GM19468 (cell line): ENCODE measurements around the gene PLPP2.

Experiments used
- ATAC-seq: cut with Tn5 transposase; IDR thresholded peaks from one replicate; pipeline ENCODE4 v1.9.1; 2021; ENCODE audit warnings: mild to moderate bottlenecking, moderate library complexity, moderate number of reproducible peaks; ENCODE audit not compliant: unreplicated experiment; ENCODE audit errors: extremely low read depth

The PLPP2 gene

GRCh38 chr19:317710-318508, 26.7 kb upstream of the PLPP2 start:
- ATAC-seq: no peak

- no peak for ATAC-seq
Measured at GRCh38 chr19:315811-316210, 24.6 kb upstream of the PLPP2 start.

GRCh38 chr19:313988-314815, 23.0 kb upstream of the PLPP2 start:
- ATAC-seq: no peak

GRCh38 chr19:313169-313987, 22.2 kb upstream of the PLPP2 start:
- no peak for ATAC-seq

- no peak for ATAC-seq
Measured at GRCh38 chr19:311813-312261, 20.6 kb upstream of the PLPP2 start.

GRCh38 chr19:310781-311496, 19.7 kb upstream of the PLPP2 start:
- no peak for ATAC-seq

GRCh38 chr19:310141-310651, 19.0 kb upstream of the PLPP2 start:
- ATAC-seq: no peak

- no peak for ATAC-seq
Measured at GRCh38 chr19:309206-309565, 18.0 kb upstream of the PLPP2 start.

- ATAC-seq: no peak
Measured at GRCh38 chr19:308471-309205, 17.4 kb upstream of the PLPP2 start.

- no peak for ATAC-seq
Measured at GRCh38 chr19:307793-308420, 16.7 kb upstream of the PLPP2 start.

GRCh38 chr19:307111-307531, 15.9 kb upstream of the PLPP2 start:
- no peak for ATAC-seq

- ATAC-seq: no peak
Measured at GRCh38 chr19:306151-306900, 15.1 kb upstream of the PLPP2 start.

- no peak for ATAC-seq
Measured at GRCh38 chr19:305240-306150, 14.3 kb upstream of the PLPP2 start.

GRCh38 chr19:296476-297225, 5.4 kb upstream of the PLPP2 start:
- ATAC-seq: no peak

GRCh38 chr19:295687-296370, 4.6 kb upstream of the PLPP2 start:
- no peak for ATAC-seq
